ENCODE data around the gene SWT1. TPM values are rescaled to one million over a fixed set of nuclear protein-coding genes. Genes with fewer than 3 reads are reported as not detected.
"Not testable (repeated sequence)": the region's sequence is repeated elsewhere in the genome, so short reads cannot be mapped to it uniquely, and the experiment has no call there.

SWT1 gene
- total RNA-seq, 2 donors from 2014 or later: 4.1 to 7.1 TPM

DNA sequence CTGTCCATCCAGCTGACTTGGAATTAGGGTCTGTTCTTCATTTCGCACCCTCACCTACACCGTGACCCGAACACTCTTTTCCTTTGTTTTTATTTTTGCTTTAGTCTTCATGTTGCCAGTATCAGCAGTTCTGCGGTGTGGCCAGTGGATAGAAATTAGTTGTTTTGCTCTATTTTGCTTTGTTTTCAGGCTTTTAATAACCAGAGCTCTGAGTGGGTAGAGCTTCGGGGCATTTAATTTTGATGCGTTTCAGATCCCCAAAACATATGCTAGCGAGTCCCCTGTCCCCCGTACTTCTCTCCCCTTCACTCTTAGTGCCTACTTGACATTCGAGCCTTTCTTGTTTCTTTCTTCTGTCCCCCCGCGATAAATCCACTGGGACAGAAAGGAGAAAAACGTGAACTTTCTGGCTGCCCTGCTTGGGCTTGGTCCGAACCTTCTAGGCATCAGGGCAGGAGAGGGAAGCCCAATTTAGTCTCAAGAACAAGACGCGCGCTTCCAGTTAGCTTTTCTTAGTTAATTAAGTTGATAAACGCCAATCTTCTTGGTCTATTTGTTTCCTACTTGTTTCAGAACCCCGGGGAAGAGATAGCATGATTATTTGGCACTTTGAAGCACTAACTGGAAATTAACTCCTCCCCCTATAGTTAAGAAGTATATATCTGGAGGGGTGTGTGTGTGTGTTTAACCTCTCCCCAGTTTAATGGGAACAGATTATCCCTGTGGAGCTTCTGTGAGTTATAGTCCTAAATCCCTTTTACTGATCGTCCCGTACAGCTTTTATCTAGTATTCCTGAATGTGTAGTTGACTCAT lies 839 bp downstream of the SWT1 start:
- Mint-ChIP-seq H3K36me3 (peaks cover 0 to 20% of the 10 kb centered on the region in 2 donors), H3K9me3 (no peaks in the 10 kb centered on the region), H3K27ac (peak overlapping the region; percentile 94 to 98)
- DNase-seq (ENCODE audit: low spot score in 2 of 2): no peak
- ATAC-seq: no peak

DNA sequence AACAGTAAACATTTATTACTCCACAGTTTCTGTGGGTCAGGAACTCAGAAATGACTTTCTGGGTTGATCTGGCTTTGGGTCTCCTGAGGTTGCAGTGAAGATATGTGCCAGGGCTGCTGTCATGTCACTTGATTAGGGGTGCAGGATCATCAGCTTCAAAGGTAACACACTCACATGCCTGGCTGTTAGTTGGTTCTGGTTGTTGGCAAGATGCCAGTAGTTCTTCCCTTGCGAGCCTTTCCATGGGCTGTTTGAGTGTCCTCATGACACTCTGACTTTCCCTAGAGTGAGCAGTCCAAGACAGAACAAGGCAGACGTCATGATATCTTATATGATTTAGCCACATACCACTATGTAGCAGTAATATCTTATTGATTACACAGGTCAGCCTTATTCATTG lies 1.8 kb downstream of the SWT1 start:
- DNase-seq (ENCODE audit: low spot score in 2 of 2) (no peak), ATAC-seq (no peak)
- Mint-ChIP-seq H3K9me3 (no peaks in the 10 kb centered on the region), H3K36me3 (peaks cover 0 to 20% of the 10 kb centered on the region in 2 donors), H3K27ac (no peak overlapping the region)

DNA sequence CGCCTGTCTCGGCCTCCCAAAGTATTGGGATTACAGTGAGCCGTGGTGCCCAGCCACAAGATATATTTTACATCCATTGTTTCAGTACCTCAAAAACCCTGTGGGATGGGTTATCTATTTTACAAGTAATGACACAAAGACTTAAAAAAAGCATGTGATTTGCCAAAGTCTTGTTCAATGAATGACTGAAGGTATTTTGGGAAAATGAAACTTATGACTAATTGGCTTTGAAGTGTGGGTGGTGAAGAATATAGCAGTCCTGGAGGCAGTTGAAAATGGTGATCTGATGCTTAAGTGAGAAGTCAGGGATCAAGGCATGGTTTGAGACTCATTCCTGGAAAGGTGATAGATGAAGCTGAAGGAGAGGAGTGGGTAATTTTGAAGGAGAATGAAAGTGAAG lies 3.0 kb downstream of the SWT1 start:
- Mint-ChIP-seq H3K36me3 (peaks cover 0 to 20% of the 10 kb centered on the region in 2 donors), H3K27ac (peak overlapping the region in 1 of 2 donors; percentile 2)
- ATAC-seq: peak in 1 of 2 donors; percentile 4

DNA sequence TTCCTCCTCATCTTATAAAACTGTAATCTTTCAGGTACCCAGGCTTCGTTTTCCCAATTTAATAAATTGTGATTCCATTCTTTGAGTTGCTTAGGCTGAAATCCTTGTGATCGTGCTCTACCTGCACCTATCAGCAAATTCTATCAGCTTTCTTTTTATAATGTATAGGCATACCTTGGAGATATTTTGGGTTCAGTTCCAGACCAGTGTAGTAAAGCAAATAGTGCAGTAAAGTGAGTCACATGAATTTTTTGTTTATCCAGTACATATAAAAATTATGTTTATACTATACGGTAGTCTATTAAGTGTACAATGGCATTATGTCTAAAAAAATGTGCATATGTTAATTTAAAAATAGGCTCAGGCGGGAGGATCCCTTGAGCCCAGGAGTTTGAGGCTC lies 5.5 kb downstream of the SWT1 start:
- no peak for ATAC-seq
- H3K9me3 Mint-ChIP-seq: no peaks in the 10 kb centered on the region
- no peak for DNase-seq (ENCODE audit: low spot score in 2 of 2)
- H3K27ac Mint-ChIP-seq: no peak overlapping the region
- H3K36me3 Mint-ChIP-seq: peaks cover 0 to 8% of the 10 kb centered on the region in 2 donors

More for the DNA sequence above, 3.0 kb downstream of the SWT1 start:
- H3K9me3 Mint-ChIP-seq: no peaks in the 10 kb centered on the region
- no peak for DNase-seq (ENCODE audit: low spot score in 2 of 2)

DNA sequence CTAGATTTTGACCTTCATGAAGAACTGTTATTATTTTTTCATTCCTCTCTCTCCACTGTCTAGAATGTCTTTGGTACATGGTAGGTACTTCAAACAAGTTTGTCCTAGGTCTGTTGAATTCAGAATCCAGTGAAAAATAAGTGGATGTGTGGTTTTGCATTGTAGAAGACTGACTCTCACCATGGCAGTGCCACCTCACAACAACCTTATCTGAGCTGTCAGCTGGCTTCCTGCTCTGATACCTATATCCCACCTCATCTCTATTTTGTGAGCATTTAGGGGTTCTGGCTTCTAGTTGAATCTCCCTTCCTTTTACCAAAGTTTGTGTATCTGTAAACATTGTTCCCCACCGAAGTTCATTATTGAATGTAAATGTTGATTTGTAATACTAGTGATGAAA lies 9.1 kb downstream of the SWT1 start:
- ATAC-seq (no peak), DNase-seq (ENCODE audit: low spot score in 2 of 2) (no peak)
- H3K36me3 Mint-ChIP-seq: no peaks in the 10 kb centered on the region
- H3K9me3 Mint-ChIP-seq: no peaks in the 10 kb centered on the region
- H3K27ac Mint-ChIP-seq: peak overlapping the region in 1 of 2 donors; percentile 37

DNA sequence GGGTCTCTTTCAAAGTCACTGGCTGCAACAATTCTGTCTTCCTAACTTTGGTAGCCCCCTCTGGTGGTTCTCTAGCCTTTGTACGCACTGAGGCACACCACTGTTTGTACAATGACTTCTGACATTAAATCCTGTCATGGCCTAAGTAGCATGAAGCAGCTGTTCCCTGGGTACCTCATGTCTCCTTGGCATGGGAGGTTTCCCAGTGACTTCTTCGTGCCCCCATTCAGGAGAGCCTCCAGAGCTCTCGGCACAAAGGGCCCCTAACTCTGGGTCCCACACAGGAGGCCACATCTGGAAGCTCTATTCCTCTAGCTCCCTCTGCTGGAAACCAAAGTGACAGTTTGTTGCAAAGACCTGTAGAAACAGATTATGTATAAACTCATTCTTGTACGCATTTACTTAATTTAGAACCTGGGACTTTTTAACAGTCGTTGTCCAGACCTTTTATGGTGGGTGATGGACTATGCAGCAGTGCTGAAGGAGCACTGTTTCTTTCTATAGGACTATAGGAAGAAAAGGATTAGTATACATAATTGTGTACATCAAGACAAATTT lies 13.4 kb downstream of the SWT1 start:
- H3K27ac Mint-ChIP-seq: no peak overlapping the region
- DNase-seq (ENCODE audit: low spot score in 2 of 2) (peak in 1 of 2 donors; percentile 55), ATAC-seq (peak; percentile 68 to 91)
- no peaks in the 10 kb centered on the region for H3K9me3 Mint-ChIP-seq
- no peaks in the 10 kb centered on the region for H3K36me3 Mint-ChIP-seq

DNA sequence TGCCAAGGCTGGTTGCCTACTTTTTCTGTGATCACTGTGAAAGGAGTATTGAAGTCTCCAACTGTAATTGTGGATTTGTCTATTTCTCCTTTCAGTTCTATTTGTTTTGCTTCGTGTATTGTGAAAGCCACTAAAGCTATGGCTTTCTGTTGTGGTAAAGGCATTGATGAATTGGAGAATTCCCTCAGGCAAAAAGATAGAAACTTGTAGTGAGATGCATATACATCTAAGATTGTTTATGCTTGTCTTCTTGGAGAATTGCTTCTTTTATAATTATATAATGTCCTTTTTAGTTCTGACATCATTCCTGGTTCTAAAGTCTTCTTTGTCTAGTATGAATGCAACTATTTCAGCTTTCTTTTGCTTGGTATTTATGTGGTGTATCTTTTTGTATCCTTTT lies 36.8 kb downstream of the SWT1 start:
- ATAC-seq (no peak), DNase-seq (ENCODE audit: low spot score in 2 of 2) (no peak)
- H3K36me3 Mint-ChIP-seq: peaks cover 20% of the 10 kb centered on the region in 2 donors
- peaks cover 6 to 15% of the 10 kb centered on the region in 2 donors for H3K9me3 Mint-ChIP-seq
- no peak overlapping the region for H3K27ac Mint-ChIP-seq

DNA sequence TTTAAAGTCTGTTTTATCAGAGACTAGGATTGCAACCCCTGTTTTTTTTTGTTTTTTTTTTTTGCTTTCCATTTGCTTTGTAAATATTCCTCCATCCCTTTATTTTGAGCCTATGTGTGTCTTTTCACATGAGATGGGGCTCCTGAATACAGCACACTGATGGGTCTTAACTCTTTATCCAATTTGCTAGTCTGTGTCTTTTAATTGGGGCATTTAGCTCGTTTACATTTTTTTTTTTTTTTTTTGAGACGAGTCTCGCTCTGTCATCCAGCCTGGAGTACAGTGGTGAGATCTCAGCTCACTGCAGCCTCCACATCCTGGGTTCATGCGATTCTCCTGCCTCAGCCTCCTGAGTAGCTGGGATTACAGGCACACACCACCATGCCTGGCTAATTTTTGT lies 41.7 kb downstream of the SWT1 start:
- Mint-ChIP-seq H3K36me3 (peaks cover 36 to 37% of the 10 kb centered on the region in 2 donors), H3K9me3 (peaks cover 6 to 23% of the 10 kb centered on the region in 2 donors)
- not testable (repeated sequence) for ATAC-seq; H3K27ac Mint-ChIP-seq; DNase-seq (ENCODE audit: low spot score in 2 of 2)

DNA sequence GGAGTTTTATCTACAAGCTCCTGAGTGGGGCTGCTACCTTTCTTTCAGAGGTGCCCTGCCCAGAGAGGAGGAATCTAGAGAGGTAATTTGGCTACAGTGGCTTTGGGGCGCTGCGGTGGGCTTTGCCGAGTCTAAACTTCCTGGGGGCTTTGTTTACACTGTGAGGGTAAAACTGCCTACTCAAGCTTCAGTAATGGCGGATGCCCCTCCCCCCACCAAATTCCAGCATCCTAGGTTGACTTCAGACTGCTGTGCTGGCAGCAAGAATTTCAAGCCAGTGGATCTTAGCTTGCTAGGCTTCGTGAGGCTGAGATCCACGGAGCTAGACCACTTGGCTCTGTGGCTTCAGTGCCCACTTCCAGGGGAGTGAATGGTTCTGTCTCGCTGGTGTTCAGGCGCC lies 43.9 kb downstream of the SWT1 start:
- DNase-seq (ENCODE audit: low spot score in 2 of 2) (no peak), ATAC-seq (no peak)
- Mint-ChIP-seq H3K9me3 (peaks cover 6 to 23% of the 10 kb centered on the region in 2 donors), H3K36me3 (peaks cover 36 to 37% of the 10 kb centered on the region in 2 donors), H3K27ac (no peak overlapping the region)

DNA sequence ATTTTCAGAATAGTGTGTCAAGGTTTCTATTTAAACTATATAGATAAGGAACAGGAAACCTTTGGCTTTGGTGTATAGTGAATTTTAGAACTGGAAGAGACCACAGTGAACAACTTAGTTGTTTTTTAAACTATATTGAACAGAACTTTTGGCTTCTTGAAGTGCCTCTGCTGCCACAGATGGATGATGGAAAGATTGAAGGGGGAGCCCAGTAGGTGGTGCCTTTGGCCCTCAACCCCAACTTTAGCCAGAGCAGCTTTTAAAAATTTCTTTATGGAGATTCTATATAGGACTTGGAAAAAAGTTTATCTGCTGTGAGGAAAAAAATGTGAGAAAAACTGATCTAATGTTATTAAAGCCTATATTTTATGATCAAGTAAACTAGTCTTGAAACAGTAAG lies 50.2 kb downstream of the SWT1 start:
- no peak for DNase-seq (ENCODE audit: low spot score in 2 of 2)
- no peak for ATAC-seq
- peaks cover 22 to 28% of the 10 kb centered on the region in 2 donors for H3K36me3 Mint-ChIP-seq
- H3K27ac Mint-ChIP-seq: no peak overlapping the region
- peaks cover 0 to 11% of the 10 kb centered on the region in 2 donors for H3K9me3 Mint-ChIP-seq

DNA sequence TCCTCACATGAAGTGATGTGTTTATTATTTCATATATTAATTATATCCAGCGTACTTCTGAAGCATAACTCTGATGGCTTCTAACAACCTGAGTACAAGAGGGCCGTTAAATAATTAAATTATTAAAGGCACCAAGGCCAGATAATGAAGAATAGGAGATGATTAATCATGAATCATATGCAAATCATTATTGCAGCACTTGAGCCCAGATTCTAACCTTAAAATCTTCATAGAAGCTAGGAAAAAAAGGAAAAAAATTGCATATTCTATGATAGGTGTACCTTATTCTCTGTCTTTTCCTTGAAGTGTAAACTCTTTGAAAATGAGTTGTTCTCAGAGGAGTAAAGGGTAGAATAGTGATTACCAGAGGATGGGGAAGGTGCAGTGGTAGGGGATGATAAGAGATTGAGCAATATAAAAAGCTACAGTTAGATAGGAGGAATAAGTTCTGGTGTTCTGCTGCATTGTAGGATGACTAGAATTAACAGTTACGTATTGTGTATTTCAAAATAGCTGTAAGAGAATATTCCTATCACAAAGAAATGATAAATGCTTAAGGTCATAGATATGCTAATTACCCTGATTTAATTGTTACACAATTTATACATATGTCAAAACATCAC lies 51.1 kb downstream of the SWT1 start:
- Mint-ChIP-seq H3K36me3 (peaks cover 22 to 28% of the 10 kb centered on the region in 2 donors), H3K9me3 (peaks cover 0 to 11% of the 10 kb centered on the region in 2 donors), H3K27ac (no peak overlapping the region)
- DNase-seq (ENCODE audit: low spot score in 2 of 2) (no peak), ATAC-seq (no peak)

DNA sequence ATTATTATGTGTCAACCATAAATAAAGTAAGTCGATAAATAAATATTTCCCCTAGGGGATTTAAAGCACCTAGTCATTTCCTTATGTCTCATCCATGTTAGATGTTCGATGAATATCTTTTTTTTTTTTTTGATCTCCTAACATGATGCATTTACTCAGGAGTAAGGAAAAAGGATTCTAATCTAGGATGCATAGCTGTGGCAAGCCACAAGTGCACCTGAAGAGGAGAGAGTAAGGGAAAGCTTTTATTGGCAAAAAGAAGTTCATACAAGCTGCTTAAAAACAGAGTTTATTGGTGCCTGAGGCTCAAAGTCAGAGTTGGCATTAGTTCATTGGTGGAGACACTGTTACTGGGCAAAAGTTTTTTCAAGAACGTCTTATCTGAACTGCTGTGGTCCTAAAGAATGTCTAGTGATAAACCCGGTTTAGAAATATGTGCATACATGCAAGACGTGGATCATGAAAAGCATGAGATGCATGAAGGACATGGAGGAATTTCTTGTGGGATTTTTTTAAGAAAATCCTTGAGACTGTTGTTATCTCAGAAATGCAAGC lies 51.7 kb downstream of the SWT1 start:
- H3K36me3 Mint-ChIP-seq: peaks cover 22 to 28% of the 10 kb centered on the region in 2 donors
- H3K27ac Mint-ChIP-seq: no peak overlapping the region
- ATAC-seq: no peak
- no peak for DNase-seq (ENCODE audit: low spot score in 2 of 2)
- peaks cover 0 to 11% of the 10 kb centered on the region in 2 donors for H3K9me3 Mint-ChIP-seq

DNA sequence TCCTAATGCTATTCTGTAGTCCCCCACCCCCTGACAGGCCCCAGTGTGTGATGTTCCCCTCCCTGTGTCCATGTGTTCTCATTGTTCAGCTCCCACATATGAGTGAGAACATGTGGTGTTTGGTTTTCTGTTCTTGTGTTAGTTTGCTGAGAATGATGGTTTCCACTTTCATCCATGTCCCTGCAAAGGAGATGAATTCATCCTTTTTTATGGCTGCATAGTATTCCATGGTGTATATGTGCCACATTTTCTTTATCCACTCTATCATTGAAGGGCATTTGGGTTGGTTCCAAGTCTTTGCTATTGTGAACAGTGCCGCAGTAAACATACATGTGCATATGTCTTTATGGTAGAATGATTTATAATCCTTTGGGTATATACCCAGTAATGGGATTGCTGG lies 52.4 kb downstream of the SWT1 start:
- H3K27ac Mint-ChIP-seq; DNase-seq (ENCODE audit: low spot score in 2 of 2); ATAC-seq: not testable (repeated sequence)
- H3K36me3 Mint-ChIP-seq: peaks cover 22 to 28% of the 10 kb centered on the region in 2 donors
- peaks cover 0 to 11% of the 10 kb centered on the region in 2 donors for H3K9me3 Mint-ChIP-seq

DNA sequence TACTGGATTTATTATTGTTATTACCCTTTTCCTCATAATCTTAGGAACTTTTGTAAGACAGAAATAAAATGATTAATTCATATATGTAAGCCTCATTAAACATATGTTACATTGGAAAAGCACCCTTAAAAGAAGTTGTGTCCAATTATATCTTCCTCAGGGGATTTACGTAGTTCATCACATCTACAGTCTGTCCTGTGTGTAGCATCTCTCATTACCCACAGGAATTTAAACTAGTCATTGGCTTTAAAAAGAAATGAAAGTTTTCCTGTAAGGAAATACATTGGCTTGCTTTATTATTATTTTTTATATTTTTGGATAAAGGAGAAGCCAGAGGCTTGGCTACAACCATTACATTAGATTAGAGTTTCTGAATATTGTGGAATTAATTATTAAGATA lies 56.1 kb downstream of the SWT1 start:
- Mint-ChIP-seq H3K36me3 (peaks cover 22 to 25% of the 10 kb centered on the region in 2 donors), H3K9me3 (peaks cover 0 to 11% of the 10 kb centered on the region in 2 donors), H3K27ac (no peak overlapping the region)
- ATAC-seq (no peak), DNase-seq (ENCODE audit: low spot score in 2 of 2) (no peak)

DNA sequence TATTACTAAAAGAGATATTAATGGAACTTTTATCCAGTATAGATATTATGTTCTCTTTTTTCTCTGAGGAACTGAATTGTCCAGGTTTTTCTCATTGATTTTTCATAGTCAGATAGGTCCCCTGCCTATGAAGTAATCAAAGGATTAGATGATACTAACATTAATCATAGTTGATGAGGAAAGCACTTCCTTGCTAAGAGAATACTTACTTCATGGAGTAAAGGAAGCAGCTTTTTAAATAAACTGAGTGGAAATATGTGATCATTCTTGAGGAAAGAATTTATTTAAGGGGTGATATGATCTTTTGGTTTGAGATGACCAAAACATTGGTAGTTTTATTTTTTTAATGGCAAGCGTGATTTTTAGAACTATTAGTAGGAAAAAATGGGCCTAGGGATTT lies 58.9 kb downstream of the SWT1 start:
- ATAC-seq (no peak), DNase-seq (ENCODE audit: low spot score in 2 of 2) (no peak)
- Mint-ChIP-seq H3K9me3 (peaks cover 0 to 4% of the 10 kb centered on the region in 2 donors), H3K36me3 (peaks cover 3 to 5% of the 10 kb centered on the region in 2 donors), H3K27ac (no peak overlapping the region)

DNA sequence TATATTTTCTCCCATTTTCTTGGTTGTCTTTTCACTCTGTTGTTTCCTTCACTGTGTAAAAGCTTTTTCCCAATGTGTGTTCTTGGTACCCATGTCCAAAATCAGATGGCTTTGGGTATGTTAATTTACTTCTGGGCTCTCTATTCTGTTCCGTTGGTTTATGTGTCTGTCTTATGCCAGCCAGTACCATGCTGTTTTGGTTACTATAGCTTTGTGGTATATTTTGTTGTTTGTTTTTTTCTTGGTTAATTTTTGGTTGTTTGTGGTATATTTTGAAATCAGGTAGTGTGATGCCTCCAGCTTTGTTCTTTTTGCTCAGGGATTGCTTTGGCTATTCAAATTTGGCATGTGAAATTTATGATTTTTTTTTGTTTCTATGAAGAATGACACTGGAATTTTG lies 67.2 kb downstream of the SWT1 start:
- H3K27ac Mint-ChIP-seq: no peak overlapping the region
- H3K9me3 Mint-ChIP-seq: no peaks in the 10 kb centered on the region
- peaks cover 5 to 16% of the 10 kb centered on the region in 2 donors for H3K36me3 Mint-ChIP-seq
- DNase-seq (ENCODE audit: low spot score in 2 of 2): no peak
- no peak for ATAC-seq

DNA sequence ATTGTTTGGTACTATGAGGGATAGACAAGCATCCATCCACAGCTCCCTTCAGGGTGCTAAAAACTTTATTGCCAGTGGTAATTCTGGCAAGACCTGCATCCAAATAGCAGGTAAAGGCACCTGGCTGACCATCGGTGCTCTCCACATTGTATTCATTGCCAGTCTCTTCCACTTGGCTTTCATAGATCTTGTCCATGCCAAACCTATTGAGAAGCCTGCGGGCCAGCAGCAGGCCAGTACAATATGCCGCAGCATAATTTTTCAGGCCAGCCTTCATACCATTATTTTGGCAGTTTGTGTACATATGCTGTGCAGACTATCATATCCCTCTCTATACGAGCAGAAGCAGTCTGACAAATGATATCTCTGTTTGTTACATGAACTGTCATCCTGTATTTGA lies 70.2 kb downstream of the SWT1 start:
- no peak overlapping the region for H3K27ac Mint-ChIP-seq
- DNase-seq (ENCODE audit: low spot score in 2 of 2) (no peak), ATAC-seq (no peak)
- H3K36me3 Mint-ChIP-seq: peaks cover 5 to 15% of the 10 kb centered on the region in 2 donors
- H3K9me3 Mint-ChIP-seq: no peaks in the 10 kb centered on the region
